ENCODE measurements around the gene CLN3.

DNA sequence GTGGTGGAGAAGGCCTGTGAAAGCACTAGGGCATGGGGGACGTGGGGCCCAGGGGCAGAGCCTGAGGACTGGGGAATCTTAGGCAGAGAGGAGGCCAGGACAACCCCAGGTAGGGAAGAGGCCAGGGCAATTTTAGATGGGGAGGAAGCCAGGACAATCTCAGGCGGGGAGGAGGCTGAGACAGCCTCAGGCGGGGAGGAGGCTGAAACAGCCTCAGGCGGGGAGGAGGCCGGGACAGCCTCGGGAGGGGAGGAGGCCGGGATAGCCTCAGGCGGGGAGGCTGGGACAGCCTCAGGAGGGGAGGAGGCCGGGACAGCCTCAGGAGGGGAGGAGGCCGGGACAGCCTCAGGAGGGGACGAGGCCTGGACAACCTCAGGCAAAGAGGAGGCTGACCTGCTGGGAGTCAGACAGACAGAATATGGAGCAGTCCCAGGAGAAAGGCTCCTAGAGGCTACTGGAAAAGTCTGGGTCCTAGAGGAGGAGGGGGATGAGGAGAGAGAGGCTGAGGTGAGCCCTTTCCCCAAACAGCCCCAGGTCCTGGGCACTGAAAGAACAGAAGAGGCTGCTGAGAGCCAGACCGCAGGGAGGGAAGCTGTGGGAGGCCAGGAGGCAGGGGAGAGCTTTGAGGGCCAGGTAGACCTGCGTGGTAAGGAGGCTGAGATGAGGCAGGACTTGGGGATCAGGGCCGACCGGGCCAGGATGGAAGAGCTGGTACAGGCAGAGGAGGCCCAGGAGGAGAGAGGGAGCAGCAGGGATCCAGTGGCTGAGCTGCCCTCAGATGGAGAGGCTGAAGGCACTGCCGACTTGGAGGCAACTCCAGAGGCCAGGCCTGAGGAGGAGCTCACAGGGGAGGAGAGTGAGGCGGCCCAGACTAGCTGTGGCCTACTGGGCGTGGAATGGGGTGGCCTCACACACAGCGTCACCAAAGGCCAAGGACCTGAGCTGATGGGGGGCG is 4.2 kb upstream of the CLN3 start:
- TF ChIP-seq, protein P1, sequence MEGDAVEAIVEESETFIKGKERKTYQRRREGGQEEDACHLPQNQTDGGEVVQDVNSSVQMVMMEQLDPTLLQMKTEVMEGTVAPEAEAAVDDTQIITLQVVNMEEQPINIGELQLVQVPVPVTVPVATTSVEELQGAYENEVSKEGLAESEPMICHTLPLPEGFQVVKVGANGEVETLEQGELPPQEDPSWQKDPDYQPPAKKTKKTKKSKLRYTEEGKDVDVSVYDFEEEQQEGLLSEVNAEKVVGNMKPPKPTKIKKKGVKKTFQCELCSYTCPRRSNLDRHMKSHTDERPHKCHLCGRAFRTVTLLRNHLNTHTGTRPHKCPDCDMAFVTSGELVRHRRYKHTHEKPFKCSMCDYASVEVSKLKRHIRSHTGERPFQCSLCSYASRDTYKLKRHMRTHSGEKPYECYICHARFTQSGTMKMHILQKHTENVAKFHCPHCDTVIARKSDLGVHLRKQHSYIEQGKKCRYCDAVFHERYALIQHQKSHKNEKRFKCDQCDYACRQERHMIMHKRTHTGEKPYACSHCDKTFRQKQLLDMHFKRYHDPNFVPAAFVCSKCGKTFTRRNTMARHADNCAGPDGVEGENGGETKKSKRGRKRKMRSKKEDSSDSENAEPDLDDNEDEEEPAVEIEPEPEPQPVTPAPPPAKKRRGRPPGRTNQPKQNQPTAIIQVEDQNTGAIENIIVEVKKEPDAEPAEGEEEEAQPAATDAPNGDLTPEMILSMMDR (IDR thresholded peaks at IDR 0.05), result no peak
- no peak for TF ChIP-seq EZH2 (IDR thresholded peaks at IDR 0.05)

All from neural progenitor cell (in vitro differentiated cells).